H9 (cell line): ENCODE results near the gene FMO5. TPM values are rescaled to one million over a fixed set of nuclear protein-coding genes. Genes with fewer than 3 reads are reported as not detected.
A peak's percentile ranks its signal among the peaks of the same experiment; 100 is the strongest.

Source experiments
- DNase-seq: peaks from one replicate; pipeline ENCODE4 v3.0.0-alpha.2; 2017
- H2AFZ ChIP-seq: one replicate; pipeline ENCODE4 v1.6.1; 2013; ENCODE audit warnings: mild to moderate bottlenecking, low read length, control low read depth, moderate library complexity
- H2AK5ac ChIP-seq: 2 replicates; pipeline ENCODE4 v1.6.1; 2013; ENCODE audit warnings: low read length, control low read depth, mixed read lengths; ENCODE audit not compliant: insufficient read length
- H2BK120ac ChIP-seq: one replicate; pipeline ENCODE4 v1.6.1; 2013; ENCODE audit warnings: low read depth, mild to moderate bottlenecking, low read length, control low read depth, inconsistent platforms; ENCODE audit not compliant: poor library complexity, severe bottlenecking
- H2BK12ac ChIP-seq: 2 replicates; pipeline ENCODE4 v1.6.1; 2013; ENCODE audit warnings: low read length, control low read depth, mixed read lengths, low read depth; ENCODE audit not compliant: insufficient read length
- H2BK15ac ChIP-seq: 2 replicates; pipeline ENCODE4 v1.6.1; 2013; ENCODE audit warnings: low read depth, low read length, control low read depth
- H2BK20ac ChIP-seq: one replicate; pipeline ENCODE4 v1.6.1; 2013; ENCODE audit warnings: low read depth, mild to moderate bottlenecking, low read length, control low read depth, inconsistent platforms; ENCODE audit not compliant: poor library complexity, severe bottlenecking
- H2BK5ac ChIP-seq: 2 replicates; pipeline ENCODE4 v1.6.1; 2013; ENCODE audit warnings: low read length, control low read depth, mixed read lengths; ENCODE audit not compliant: insufficient read length
- H3K14ac ChIP-seq: 2 replicates; pipeline ENCODE4 v1.6.1; 2013; ENCODE audit warnings: low read length, control low read depth; ENCODE audit not compliant: insufficient read depth
- H3K18ac ChIP-seq: 2 replicates; pipeline ENCODE4 v1.6.1; 2013; ENCODE audit warnings: low read depth, mild to moderate bottlenecking, mixed read lengths, low read length, control low read depth; ENCODE audit not compliant: insufficient read length
- H3K23ac ChIP-seq: 2 replicates; pipeline ENCODE4 v1.6.1; 2013; ENCODE audit warnings: low read length, control low read depth, mixed read lengths, low read depth; ENCODE audit not compliant: insufficient read length
- H3K23me2 ChIP-seq: 2 replicates; pipeline ENCODE4 v1.6.1; 2013; ENCODE audit warnings: low read depth, mild to moderate bottlenecking, mixed read lengths, low read length, control low read depth; ENCODE audit not compliant: insufficient read length, poor library complexity, severe bottlenecking
- H3K27ac ChIP-seq: 2 replicates; pipeline ENCODE4 v1.5.1; 2013; ENCODE audit warnings: low read length, control low read depth, mixed read lengths, low read depth; ENCODE audit not compliant: insufficient read length
- H3K27me3 ChIP-seq: 2 replicates; pipeline ENCODE4 v1.6.1; 2013; ENCODE audit warnings: low read length, control low read depth, inconsistent platforms; ENCODE audit not compliant: insufficient read depth
- H3K4ac ChIP-seq: 2 replicates; pipeline ENCODE4 v1.6.1; 2013; ENCODE audit warnings: low read depth, mild to moderate bottlenecking, control low read depth, inconsistent platforms, low read length, moderate library complexity
- H3K4me1 ChIP-seq: 2 replicates; pipeline ENCODE4 v1.6.1; 2013; ENCODE audit warnings: low read length, control low read depth, inconsistent platforms; ENCODE audit not compliant: insufficient read depth
- H3K4me2 ChIP-seq: 2 replicates; pipeline ENCODE4 v1.6.1; 2013; ENCODE audit warnings: low read length, control low read depth, mixed read lengths; ENCODE audit not compliant: insufficient read length, insufficient read depth
- H3K56ac ChIP-seq: 2 replicates; pipeline ENCODE4 v1.6.1; 2013; ENCODE audit warnings: low read depth, mild to moderate bottlenecking, mixed read lengths, low read length, control low read depth; ENCODE audit not compliant: insufficient read length
- H3K79me1 ChIP-seq: 2 replicates; pipeline ENCODE4 v1.6.1; 2013; ENCODE audit warnings: low read depth, mild to moderate bottlenecking, moderate library complexity, low read length, control low read depth, inconsistent platforms; ENCODE audit not compliant: insufficient read depth, poor library complexity, severe bottlenecking
- H3K79me2 ChIP-seq: 2 replicates; pipeline ENCODE4 v1.6.1; 2013; ENCODE audit warnings: low read length, control low read depth, inconsistent platforms; ENCODE audit not compliant: insufficient read depth
- H3K9ac ChIP-seq: 2 replicates; pipeline ENCODE4 v1.6.1; 2013; ENCODE audit warnings: low read length, control low read depth, mixed read lengths; ENCODE audit not compliant: insufficient read length; ENCODE audit errors: extremely low read depth
- H3K9me3 ChIP-seq: one replicate; pipeline ENCODE4 v1.6.1; 2013; ENCODE audit warnings: low read depth, low read length, inconsistent platforms; ENCODE audit not compliant: control insufficient read depth
- H3T11ph ChIP-seq: one replicate; pipeline ENCODE4 v1.6.1; 2013; ENCODE audit warnings: mild to moderate bottlenecking, low read length, control low read depth, inconsistent platforms
- H4K20me1 ChIP-seq: one replicate; pipeline ENCODE4 v1.6.1; 2013; ENCODE audit not compliant: control insufficient read depth, insufficient read length, insufficient read depth
- H4K5ac ChIP-seq: 2 replicates; pipeline ENCODE4 v1.6.1; 2013; ENCODE audit warnings: low read depth, mild to moderate bottlenecking, mixed read lengths, low read length, control low read depth; ENCODE audit not compliant: insufficient read length
- H4K8ac ChIP-seq: replicated peaks from 2 replicates; pipeline ENCODE4 v1.6.1; 2013; ENCODE audit warnings: low read length, control low read depth, mixed read lengths, low read depth; ENCODE audit not compliant: insufficient read length
- H4K91ac ChIP-seq: 2 replicates; pipeline ENCODE4 v1.6.1; 2013; ENCODE audit warnings: low read depth, mild to moderate bottlenecking, moderate library complexity, mixed read lengths, low read length, control low read depth; ENCODE audit not compliant: insufficient read length
- H3K27ac Mint-ChIP-seq, 3 experiments: 2 replicates in 2 of 3; 3 replicates in 1 of 3; pipeline ENCODE4 v1.8.0; 2020 to 2021; ENCODE audit warnings: mixed read lengths in 3 of 3, mild to moderate bottlenecking in 1 of 3, moderate library complexity in 1 of 3
- H3K27me3 Mint-ChIP-seq: 2 replicates; pipeline ENCODE4 v1.8.0; 2021; ENCODE audit warnings: low read depth, mild to moderate bottlenecking, moderate library complexity, mixed read lengths
- H3K36me3 Mint-ChIP-seq, 3 experiments: 2 replicates in 2 of 3; 3 replicates in 1 of 3; pipeline ENCODE4 v1.8.0; 2020 to 2021; ENCODE audit warnings: low read depth in 3 of 3, mixed read lengths in 3 of 3; ENCODE audit not compliant: insufficient read depth in 1 of 3
- H3K4me1 Mint-ChIP-seq, 2 experiments: 2 replicates each; pipeline ENCODE4 v1.8.0; 2020; ENCODE audit warnings: mixed read lengths in 2 of 2
- H3K4me3 Mint-ChIP-seq, 2 experiments: 2 replicates in 1 of 2; 3 replicates in 1 of 2; pipeline ENCODE4 v1.8.0; 2020 to 2021; ENCODE audit warnings: mild to moderate bottlenecking in 2 of 2, mixed read lengths in 2 of 2, moderate library complexity in 1 of 2
- H3K9me3 Mint-ChIP-seq, 2 experiments: 2 replicates in 1 of 2; 3 replicates in 1 of 2; pipeline ENCODE4 v1.8.0; 2020; ENCODE audit warnings: mild to moderate bottlenecking in 2 of 2, mixed read lengths in 2 of 2, moderate library complexity in 1 of 2
- CTCF ChIP-seq: fragments of 200-600 bp; sonication (generic); conservative IDR thresholded peaks from 3 replicates; pipeline ENCODE4 v1.8.0; 2021; ENCODE audit warnings: antibody characterized with exemption, mild to moderate bottlenecking
- WGBS: extraction: QIAGEN DNeasy Blood & Tissue Kit; methylation state at CpG from one replicate; pipeline ENCODE4 v1.1.7; 2013; ENCODE audit warnings: missing lambda C conversion rate, low lambda C conversion rate, mixed read lengths; ENCODE audit not compliant: insufficient read length; ENCODE audit errors: extremely low coverage; 5-methylcytosine and 5-hydroxymethylcytosine counted together
- total RNA-seq: library from RNA; stranded (reverse); gene quantifications from 2 replicates; pipeline ENCODE4 v1.2.1, GENCODE V29; 2021

The FMO5 gene
- total RNA-seq, 1 experiment from 2014 or later = 0.61 TPM

DNA sequence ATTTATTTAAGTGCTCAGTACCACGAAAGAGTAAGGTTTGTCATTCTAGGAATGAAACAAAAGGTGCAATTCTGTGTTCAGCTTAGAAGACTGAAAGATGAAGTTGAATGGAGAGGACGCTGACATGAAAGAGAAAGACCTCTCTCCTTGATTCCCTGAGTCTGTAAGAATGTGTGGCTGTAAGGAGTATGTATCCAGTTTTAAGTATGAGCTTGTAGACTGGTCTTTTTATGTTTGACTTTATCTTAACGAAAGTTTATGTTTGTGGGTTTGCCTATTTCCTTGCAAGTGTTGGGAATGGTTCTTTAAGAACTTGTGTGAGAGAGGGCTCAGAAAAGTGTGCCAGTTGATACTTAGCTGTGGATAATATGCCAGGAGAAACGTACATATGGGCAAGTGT, 18.7 kb upstream of the FMO5 start:
- Histone ChIP-seq H2BK12ac (no peak overlapping the region), H3K18ac (no peak overlapping the region), H2BK20ac (no peak overlapping the region), H4K5ac (no peak overlapping the region), H3K27ac (no peak overlapping the region), H3K4me1 (peaks cover 15% of the 10 kb centered on the region), H3K4me2 (peak overlapping the region; percentile 90), H3K27me3 (no peaks in the 10 kb centered on the region), H4K8ac (no peak overlapping the region), H4K20me1 (peaks cover 3% of the 10 kb centered on the region), H2BK5ac (no peak overlapping the region), H3K23me2 (peaks cover 4% of the 10 kb centered on the region), H2BK15ac (no peak overlapping the region), H2BK120ac (no peak overlapping the region), H3K56ac (no peak overlapping the region), H3T11ph (no peak overlapping the region), H3K4ac (no peak overlapping the region), H3K79me1 (peaks cover 4% of the 10 kb centered on the region), H2AK5ac (no peak overlapping the region), H3K9ac (peak overlapping the region; percentile 62), H3K79me2 (peaks cover 20% of the 10 kb centered on the region; the same call in 1 of the 2 replicates), H4K91ac (no peak overlapping the region), H2AFZ (no peak overlapping the region), H3K9me3 (no peaks in the 10 kb centered on the region), H3K23ac (no peak overlapping the region), H3K14ac (no peak overlapping the region)
- no CpG with 5 or more reads among the region's 4 CpGs for WGBS
- H3K36me3 Mint-ChIP-seq = peaks cover 0 to 4% (median 1%) of the 10 kb centered on the region in 3 experiments; a peak in 2 of 7 replicates
- DNase-seq = no peak
- H3K4me1 Mint-ChIP-seq = peaks cover 52 to 58% of the 10 kb centered on the region in 2 experiments
- no peak overlapping the region for H3K27ac Mint-ChIP-seq
- H3K4me3 Mint-ChIP-seq = peak overlapping the region; percentile 90 to 91
- no peaks in the 10 kb centered on the region for H3K9me3 Mint-ChIP-seq
- TF ChIP-seq CTCF = no peak
- H3K27me3 Mint-ChIP-seq = no peaks in the 10 kb centered on the region
